ENCODE data around the gene ITGB7.

The ITGB7 gene

GRCh38 chr12:53191885-53192530 lies 15.0 kb downstream of the ITGB7 start:
- Mint-ChIP-seq H3K4me3 (no peak overlapping the region), H3K27ac (peak overlapping the region; percentile 31), H3K36me3 (ENCODE audit: low read depth) (peaks cover 88% of the 10 kb centered on the region), H3K27me3 (ENCODE audit: low read depth) (no peaks in the 10 kb centered on the region), H3K4me1 (ENCODE audit: low read depth) (peaks cover 14% of the 10 kb centered on the region), H3K9me3 (no peaks in the 10 kb centered on the region)
- DNase-seq (ENCODE audit: low spot score) = no peak

- H3K27me3 Mint-ChIP-seq (ENCODE audit: low read depth) = no peaks in the 10 kb centered on the region
- no peaks in the 10 kb centered on the region for H3K9me3 Mint-ChIP-seq
- peak overlapping the region; percentile 43 for H3K27ac Mint-ChIP-seq
- H3K4me3 Mint-ChIP-seq = no peak overlapping the region
- no peak for DNase-seq (ENCODE audit: low spot score)
- H3K4me1 Mint-ChIP-seq (ENCODE audit: low read depth) = peaks cover 11% of the 10 kb centered on the region
- H3K36me3 Mint-ChIP-seq (ENCODE audit: low read depth) = peaks cover 88% of the 10 kb centered on the region
Measured at GRCh38 chr12:53191096-53191884, 15.8 kb downstream of the ITGB7 start.

- H3K27ac Mint-ChIP-seq = peak overlapping the region; percentile 26
- no peak for DNase-seq (ENCODE audit: low spot score)
- no peaks in the 10 kb centered on the region for H3K27me3 Mint-ChIP-seq (ENCODE audit: low read depth)
- H3K9me3 Mint-ChIP-seq = no peaks in the 10 kb centered on the region
- peaks cover 90% of the 10 kb centered on the region for H3K36me3 Mint-ChIP-seq (ENCODE audit: low read depth)
- no peak overlapping the region for H3K4me3 Mint-ChIP-seq
- peaks cover 16% of the 10 kb centered on the region for H3K4me1 Mint-ChIP-seq (ENCODE audit: low read depth)
Measured at GRCh38 chr12:53190108-53190729, 16.8 kb downstream of the ITGB7 start.

GRCh38 chr12:53187145-53187899 lies 19.7 kb downstream of the ITGB7 start:
- no peak for DNase-seq (ENCODE audit: low spot score)
- H3K36me3 Mint-ChIP-seq (ENCODE audit: low read depth) = peaks cover 79% of the 10 kb centered on the region
- H3K4me3 Mint-ChIP-seq = no peak overlapping the region
- no peaks in the 10 kb centered on the region for H3K9me3 Mint-ChIP-seq
- no peak overlapping the region for H3K27ac Mint-ChIP-seq
- no peaks in the 10 kb centered on the region for H3K27me3 Mint-ChIP-seq (ENCODE audit: low read depth)
- H3K4me1 Mint-ChIP-seq (ENCODE audit: low read depth) = peaks cover 27% of the 10 kb centered on the region

- Mint-ChIP-seq H3K4me1 (ENCODE audit: low read depth) (peaks cover 28% of the 10 kb centered on the region), H3K27me3 (ENCODE audit: low read depth) (no peaks in the 10 kb centered on the region), H3K27ac (no peak overlapping the region), H3K36me3 (ENCODE audit: low read depth) (peaks cover 80% of the 10 kb centered on the region), H3K4me3 (no peak overlapping the region), H3K9me3 (no peaks in the 10 kb centered on the region)
- no peak for DNase-seq (ENCODE audit: low spot score)
Measured at GRCh38 chr12:53186745-53187144, 20.3 kb downstream of the ITGB7 start.

GRCh38 chr12:53185582-53186153 lies 21.4 kb downstream of the ITGB7 start:
- H3K36me3 Mint-ChIP-seq (ENCODE audit: low read depth) = peaks cover 76% of the 10 kb centered on the region
- no peaks in the 10 kb centered on the region for H3K9me3 Mint-ChIP-seq
- no peaks in the 10 kb centered on the region for H3K27me3 Mint-ChIP-seq (ENCODE audit: low read depth)
- no peak for DNase-seq (ENCODE audit: low spot score)
- H3K4me3 Mint-ChIP-seq = no peak overlapping the region
- H3K27ac Mint-ChIP-seq = no peak overlapping the region
- H3K4me1 Mint-ChIP-seq (ENCODE audit: low read depth) = peaks cover 34% of the 10 kb centered on the region

- no peaks in the 10 kb centered on the region for H3K9me3 Mint-ChIP-seq
- no peaks in the 10 kb centered on the region for H3K27me3 Mint-ChIP-seq (ENCODE audit: low read depth)
- peaks cover 32% of the 10 kb centered on the region for H3K4me1 Mint-ChIP-seq (ENCODE audit: low read depth)
- no peak overlapping the region for H3K4me3 Mint-ChIP-seq
- peaks cover 71% of the 10 kb centered on the region for H3K36me3 Mint-ChIP-seq (ENCODE audit: low read depth)
- no peak overlapping the region for H3K27ac Mint-ChIP-seq
- DNase-seq (ENCODE audit: low spot score) = no peak
Measured at GRCh38 chr12:53184828-53185227, 22.2 kb downstream of the ITGB7 start.

GRCh38 chr12:53182903-53183302 lies 24.1 kb downstream of the ITGB7 start:
- no peak for DNase-seq (ENCODE audit: low spot score)
- Mint-ChIP-seq H3K4me1 (ENCODE audit: low read depth) (peaks cover 40% of the 10 kb centered on the region), H3K36me3 (ENCODE audit: low read depth) (peaks cover 55% of the 10 kb centered on the region), H3K27me3 (ENCODE audit: low read depth) (no peaks in the 10 kb centered on the region), H3K27ac (no peak overlapping the region), H3K4me3 (peak overlapping the region; percentile 88), H3K9me3 (no peaks in the 10 kb centered on the region)

- peaks cover 38% of the 10 kb centered on the region for H3K4me1 Mint-ChIP-seq (ENCODE audit: low read depth)
- H3K9me3 Mint-ChIP-seq = no peaks in the 10 kb centered on the region
- peak overlapping the region; percentile 88 for H3K4me3 Mint-ChIP-seq
- H3K27ac Mint-ChIP-seq = peak overlapping the region; percentile 89
- H3K36me3 Mint-ChIP-seq (ENCODE audit: low read depth) = peaks cover 46% of the 10 kb centered on the region
- DNase-seq (ENCODE audit: low spot score) = no peak
- H3K27me3 Mint-ChIP-seq (ENCODE audit: low read depth) = no peaks in the 10 kb centered on the region
Measured at GRCh38 chr12:53181935-53182334, 25.1 kb downstream of the ITGB7 start.

- Mint-ChIP-seq H3K4me3 (peak overlapping the region; percentile 88), H3K9me3 (no peaks in the 10 kb centered on the region), H3K4me1 (ENCODE audit: low read depth) (peaks cover 36% of the 10 kb centered on the region), H3K27ac (peak overlapping the region; percentile 89), H3K36me3 (ENCODE audit: low read depth) (peaks cover 38% of the 10 kb centered on the region), H3K27me3 (ENCODE audit: low read depth) (no peaks in the 10 kb centered on the region)
- DNase-seq (ENCODE audit: low spot score) = peak; percentile 81
Measured at GRCh38 chr12:53180931-53181645, 26.0 kb downstream of the ITGB7 start.

GRCh38 chr12:53180220-53180930 lies 26.7 kb downstream of the ITGB7 start, which contains the start of the genes CSAD and ZNF740:
Gene CSAD, minus strand, starts transcription at chr12:53180925. Its CDS starts 7,455 bp downstream, at chr12:53173470.
Gene ZNF740, plus strand, starts transcription at chr12:53180722. Its CDS starts 1,262 bp downstream, at chr12:53181984.
- Mint-ChIP-seq H3K4me1 (ENCODE audit: low read depth) (peaks cover 36% of the 10 kb centered on the region), H3K36me3 (ENCODE audit: low read depth) (peaks cover 31% of the 10 kb centered on the region), H3K27me3 (ENCODE audit: low read depth) (no peaks in the 10 kb centered on the region), H3K9me3 (no peaks in the 10 kb centered on the region), H3K27ac (peak within 1 kb of the TSS; percentile 92), H3K4me3 (peak within 1 kb of the TSS; percentile 88)
- DNase-seq (ENCODE audit: low spot score) = peak; percentile 98

GRCh38 chr12:53179687-53180219 lies 27.3 kb downstream of the ITGB7 start:
- Mint-ChIP-seq H3K36me3 (ENCODE audit: low read depth) (peaks cover 24% of the 10 kb centered on the region), H3K4me1 (ENCODE audit: low read depth) (peaks cover 41% of the 10 kb centered on the region), H3K4me3 (peak overlapping the region; percentile 85), H3K27me3 (ENCODE audit: low read depth) (no peaks in the 10 kb centered on the region), H3K9me3 (no peaks in the 10 kb centered on the region), H3K27ac (peak overlapping the region; percentile 92)
- DNase-seq (ENCODE audit: low spot score) = no peak
